Lower leg skin (tissue), 3 donors: Measurements from ENCODE around the gene RAC3.

ENCODE experiments used
- POLR2A ChIP-seq, 2 donors: fragments of 450-650 bp; IDR thresholded peaks; one replicate each; pipeline ENCODE4 v1.6.1; 2016 to 2017; ENCODE audit warnings: antibody characterized with exemption in 2 of 2, mild to moderate bottlenecking in 1 of 2, moderate library complexity in 1 of 2
- TF ChIP-seq, protein P1 (sequence below), 3 donors: fragments of 450-650 bp; IDR thresholded peaks; one replicate each; pipeline ENCODE4 v1.5.1; 2016; ENCODE audit warnings: antibody characterized with exemption in 3 of 3, mild to moderate bottlenecking in 3 of 3, moderate library complexity in 2 of 3

DNA sequence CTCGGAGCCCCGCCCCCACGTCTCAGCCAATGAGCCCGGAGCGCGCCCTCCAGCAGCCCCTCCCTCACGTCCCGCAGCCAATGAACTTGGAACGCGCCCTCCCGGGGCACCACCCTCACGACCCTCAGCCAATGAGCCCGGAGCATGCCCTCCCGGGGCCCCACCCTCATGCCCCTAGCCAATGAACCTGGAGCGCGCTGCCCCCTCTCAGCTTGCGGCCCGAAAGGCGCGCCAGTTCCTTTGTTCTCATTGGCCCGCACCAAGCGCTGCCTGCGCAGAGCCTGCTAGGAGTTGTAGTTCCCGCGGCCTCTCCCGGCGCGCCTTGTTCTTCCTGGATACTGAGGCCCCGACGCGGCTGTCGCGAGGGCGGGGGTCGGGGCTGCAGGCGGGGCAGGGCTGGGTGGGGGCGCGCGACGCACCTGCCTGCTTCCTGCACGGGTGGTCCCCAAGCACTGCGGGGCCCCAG is 8.5 kb upstream of the RAC3 start, which contains the start of gene LRRC45:
- TF ChIP-seq, protein P1, sequence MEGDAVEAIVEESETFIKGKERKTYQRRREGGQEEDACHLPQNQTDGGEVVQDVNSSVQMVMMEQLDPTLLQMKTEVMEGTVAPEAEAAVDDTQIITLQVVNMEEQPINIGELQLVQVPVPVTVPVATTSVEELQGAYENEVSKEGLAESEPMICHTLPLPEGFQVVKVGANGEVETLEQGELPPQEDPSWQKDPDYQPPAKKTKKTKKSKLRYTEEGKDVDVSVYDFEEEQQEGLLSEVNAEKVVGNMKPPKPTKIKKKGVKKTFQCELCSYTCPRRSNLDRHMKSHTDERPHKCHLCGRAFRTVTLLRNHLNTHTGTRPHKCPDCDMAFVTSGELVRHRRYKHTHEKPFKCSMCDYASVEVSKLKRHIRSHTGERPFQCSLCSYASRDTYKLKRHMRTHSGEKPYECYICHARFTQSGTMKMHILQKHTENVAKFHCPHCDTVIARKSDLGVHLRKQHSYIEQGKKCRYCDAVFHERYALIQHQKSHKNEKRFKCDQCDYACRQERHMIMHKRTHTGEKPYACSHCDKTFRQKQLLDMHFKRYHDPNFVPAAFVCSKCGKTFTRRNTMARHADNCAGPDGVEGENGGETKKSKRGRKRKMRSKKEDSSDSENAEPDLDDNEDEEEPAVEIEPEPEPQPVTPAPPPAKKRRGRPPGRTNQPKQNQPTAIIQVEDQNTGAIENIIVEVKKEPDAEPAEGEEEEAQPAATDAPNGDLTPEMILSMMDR (IDR thresholded peaks at IDR 0.05): no peak
- TF ChIP-seq POLR2A (IDR thresholded peaks at IDR 0.05): no peak
